SK-N-MC (cell line): ENCODE data around the gene LRBA.

Source experiments
- EZH2 ChIP-seq: fragments of 200-600 bp; sonication (generic); IDR thresholded peaks from one replicate; pipeline ENCODE4 v1.6.1; 2017; ENCODE audit warnings: antibody characterized with exemption
- FOXP2 ChIP-seq: optimal IDR thresholded peaks from 2 replicates; pipeline ENCODE3; 2011; ENCODE audit warnings: mild to moderate bottlenecking, moderate library complexity; ENCODE audit not compliant: insufficient read depth; ENCODE audit errors: extremely low read length, control extremely low read depth
- POLR2AphosphoS5 ChIP-seq: IDR thresholded peaks from 2 replicates; pipeline ENCODE4 v1.6.1; 2012; ENCODE audit warnings: mild to moderate bottlenecking, low read depth, low read length, borderline replicate concordance

DNA sequence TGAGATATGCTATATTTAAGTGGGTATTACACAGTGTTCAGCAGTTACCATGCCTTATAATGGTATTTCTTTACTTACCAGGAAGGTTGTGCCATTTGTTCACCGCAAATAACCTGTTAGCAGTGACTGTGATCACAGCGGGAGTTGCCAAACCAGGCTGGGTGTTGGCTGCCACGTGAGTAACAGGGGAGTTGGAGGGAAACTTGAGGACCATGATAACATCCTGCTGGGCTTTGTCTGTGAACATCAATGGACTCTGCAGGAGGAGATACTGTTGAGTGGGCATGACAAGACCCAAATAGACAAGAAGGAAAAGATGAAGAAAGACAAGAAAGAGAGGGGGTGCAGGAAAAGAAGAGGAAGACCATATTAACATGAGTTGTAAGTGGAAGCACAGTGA is 694.0 kb downstream of the LRBA start:
- TF ChIP-seq EZH2 (no peak), FOXP2 (no peak), POLR2AphosphoS5 (no peak)
